T-helper 2 cell treated with Interferon-gamma antibody and Interleukin-4, amounts not matched to agents 5 μg/mL and 100 μg/mL, for 36 hours (primary cell): ENCODE measurements around the gene TMEM178B.

Source experiments
- DNase-seq: peaks from one replicate; pipeline ENCODE4 v3.0.0; 2021; ENCODE audit warnings: low spot score
- H3K27ac Mint-ChIP-seq: one replicate; pipeline ENCODE4 v1.8.0; 2021; ENCODE audit warnings: mild to moderate bottlenecking, mixed read lengths
- H3K27me3 Mint-ChIP-seq: one replicate; pipeline ENCODE4 v1.8.0; 2021; ENCODE audit warnings: low read depth, mixed read lengths
- H3K36me3 Mint-ChIP-seq: one replicate; pipeline ENCODE4 v1.8.0; 2021; ENCODE audit warnings: low read depth, mixed read lengths
- H3K4me1 Mint-ChIP-seq: one replicate; pipeline ENCODE4 v1.8.0; 2021; ENCODE audit warnings: low read depth, mixed read lengths
- H3K4me3 Mint-ChIP-seq: one replicate; pipeline ENCODE4 v1.8.0; 2022; ENCODE audit warnings: mild to moderate bottlenecking, moderate library complexity, mixed read lengths
- H3K9me3 Mint-ChIP-seq: one replicate; pipeline ENCODE4 v1.8.0; 2021; ENCODE audit warnings: mixed read lengths

TMEM178B gene

GRCh38 chr7:141142058-141142457, 68.2 kb downstream of the TMEM178B start:
- Mint-ChIP-seq H3K36me3 (no peaks in the 10 kb centered on the region), H3K9me3 (peaks cover 3% of the 10 kb centered on the region), H3K4me1 (no peaks in the 10 kb centered on the region), H3K27me3 (no peaks in the 10 kb centered on the region), H3K27ac (no peak overlapping the region), H3K4me3 (no peak overlapping the region)
- DNase-seq: no peak

DNA sequence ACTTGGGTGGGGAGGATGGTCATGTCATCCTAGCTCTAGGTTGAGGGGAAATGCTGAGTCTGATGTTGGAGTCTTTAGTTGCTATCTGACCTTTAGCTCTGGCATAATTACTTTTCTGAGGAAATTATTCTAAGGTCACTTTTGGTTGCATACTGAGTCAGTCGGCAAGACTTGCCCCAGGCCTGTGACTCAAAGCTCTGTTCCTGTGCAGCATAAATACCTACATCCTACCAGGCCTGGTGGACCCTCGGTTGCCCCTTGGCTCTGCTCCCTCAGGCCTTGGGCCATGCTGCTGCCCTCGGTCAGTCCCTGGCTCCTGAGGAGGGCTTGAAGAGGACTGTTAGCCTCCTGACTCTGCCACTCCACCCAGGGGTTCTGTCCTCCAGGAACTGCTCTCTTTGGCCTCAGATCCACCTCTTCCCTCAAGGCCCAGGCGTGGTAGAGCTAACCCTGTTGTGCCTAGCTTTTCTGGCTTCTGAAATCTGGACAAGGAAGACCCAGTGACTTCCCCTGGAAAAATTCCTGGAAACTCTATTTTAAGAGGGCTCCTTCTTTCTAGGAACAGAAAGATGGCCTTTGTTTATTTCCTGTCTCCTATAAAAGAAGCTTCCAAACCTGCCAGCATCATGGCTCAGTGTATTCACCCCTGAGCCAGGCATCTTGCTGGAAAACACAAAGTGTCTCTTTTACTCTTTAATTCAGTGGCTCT, 71.2 kb downstream of the TMEM178B start:
- Mint-ChIP-seq H3K27me3 (no peaks in the 10 kb centered on the region), H3K9me3 (peaks cover 3% of the 10 kb centered on the region), H3K4me3 (no peak overlapping the region), H3K36me3 (no peaks in the 10 kb centered on the region), H3K4me1 (no peaks in the 10 kb centered on the region), H3K27ac (no peak overlapping the region)
- DNase-seq: no peak

- DNase-seq: no peak
- no peaks in the 10 kb centered on the region for H3K27me3 Mint-ChIP-seq
- H3K4me3 Mint-ChIP-seq: no peak overlapping the region
- H3K4me1 Mint-ChIP-seq: no peaks in the 10 kb centered on the region
- no peaks in the 10 kb centered on the region for H3K36me3 Mint-ChIP-seq
- H3K9me3 Mint-ChIP-seq: peaks cover 3% of the 10 kb centered on the region
- H3K27ac Mint-ChIP-seq: no peak overlapping the region
Observed at GRCh38 chr7:141145630-141145982, 71.7 kb downstream of the TMEM178B start.

GRCh38 chr7:141147482-141147881, 73.6 kb downstream of the TMEM178B start:
- H3K36me3 Mint-ChIP-seq: no peaks in the 10 kb centered on the region

DNA sequence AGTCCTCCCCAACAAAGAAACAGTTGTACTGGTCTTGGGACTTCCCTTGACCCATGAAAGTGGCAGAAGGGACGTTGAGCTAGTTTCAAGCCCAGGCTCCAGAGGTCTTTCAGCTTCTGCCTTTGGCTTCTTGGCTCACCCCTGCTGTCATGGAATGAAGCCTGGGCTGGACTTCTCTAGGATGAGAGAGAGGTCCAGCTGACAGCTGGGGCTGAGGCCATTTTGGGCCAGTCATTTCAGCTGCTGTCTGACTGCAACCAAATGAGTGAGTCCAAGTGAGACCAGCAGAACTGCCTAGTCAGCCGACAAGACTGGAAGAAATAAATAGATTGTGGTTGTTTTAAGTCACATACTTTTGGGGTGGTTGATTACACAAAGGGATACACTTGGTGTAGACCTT, 76.6 kb downstream of the TMEM178B start:
- no peaks in the 10 kb centered on the region for H3K4me1 Mint-ChIP-seq
- DNase-seq: no peak
- H3K27me3 Mint-ChIP-seq: no peaks in the 10 kb centered on the region
- no peak overlapping the region for H3K27ac Mint-ChIP-seq
- no peaks in the 10 kb centered on the region for H3K9me3 Mint-ChIP-seq
- H3K36me3 Mint-ChIP-seq: no peaks in the 10 kb centered on the region
- H3K4me3 Mint-ChIP-seq: no peak overlapping the region

More at GRCh38 chr7:141147482-141147881, 73.6 kb downstream of the TMEM178B start:
- Mint-ChIP-seq H3K27me3 (no peaks in the 10 kb centered on the region), H3K27ac (no peak overlapping the region), H3K4me1 (no peaks in the 10 kb centered on the region), H3K9me3 (no peaks in the 10 kb centered on the region), H3K4me3 (no peak overlapping the region)
- no peak for DNase-seq

GRCh38 chr7:141151746-141152145, 77.9 kb downstream of the TMEM178B start:
- DNase-seq: no peak
- H3K4me1 Mint-ChIP-seq: no peaks in the 10 kb centered on the region

DNA sequence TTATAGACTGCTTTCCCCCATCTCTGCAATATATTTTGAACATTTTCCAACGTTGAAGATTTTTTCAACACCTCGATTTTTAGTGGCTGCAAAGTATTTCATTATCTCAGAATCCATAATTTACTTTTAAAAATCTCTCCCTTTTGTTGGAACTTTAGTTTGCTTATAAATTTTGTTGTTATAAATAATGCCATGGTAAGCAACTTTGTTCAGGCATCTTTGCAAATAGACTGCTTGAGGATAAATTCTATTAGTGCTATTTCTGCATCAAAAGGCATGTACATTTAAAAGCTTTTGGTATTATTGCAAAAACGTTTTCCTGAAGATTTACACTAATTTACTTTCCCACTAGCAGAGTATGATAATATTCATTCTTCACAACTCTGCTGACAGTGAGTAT, 79.4 kb downstream of the TMEM178B start:
- H3K4me1 Mint-ChIP-seq: no peaks in the 10 kb centered on the region
- H3K27me3 Mint-ChIP-seq: no peaks in the 10 kb centered on the region
- DNase-seq: no peak
- H3K36me3 Mint-ChIP-seq: no peaks in the 10 kb centered on the region
- no peak overlapping the region for H3K27ac Mint-ChIP-seq
- H3K4me3 Mint-ChIP-seq: no peak overlapping the region
- no peaks in the 10 kb centered on the region for H3K9me3 Mint-ChIP-seq

More at GRCh38 chr7:141151746-141152145, 77.9 kb downstream of the TMEM178B start:
- Mint-ChIP-seq H3K4me3 (no peak overlapping the region), H3K9me3 (no peaks in the 10 kb centered on the region), H3K27me3 (no peaks in the 10 kb centered on the region), H3K27ac (no peak overlapping the region), H3K36me3 (no peaks in the 10 kb centered on the region)

- Mint-ChIP-seq H3K4me3 (no peak overlapping the region), H3K27ac (no peak overlapping the region), H3K36me3 (no peaks in the 10 kb centered on the region), H3K9me3 (no peaks in the 10 kb centered on the region), H3K27me3 (no peaks in the 10 kb centered on the region), H3K4me1 (no peaks in the 10 kb centered on the region)
- DNase-seq: no peak
Observed at GRCh38 chr7:141154131-141154732, 80.4 kb downstream of the TMEM178B start.

- no peak for DNase-seq
- H3K27ac Mint-ChIP-seq: no peak overlapping the region
- H3K9me3 Mint-ChIP-seq: no peaks in the 10 kb centered on the region
- H3K4me3 Mint-ChIP-seq: no peak overlapping the region
- no peaks in the 10 kb centered on the region for H3K4me1 Mint-ChIP-seq
- H3K27me3 Mint-ChIP-seq: no peaks in the 10 kb centered on the region
- H3K36me3 Mint-ChIP-seq: no peaks in the 10 kb centered on the region
Observed at GRCh38 chr7:141156407-141156806, 82.5 kb downstream of the TMEM178B start.

DNA sequence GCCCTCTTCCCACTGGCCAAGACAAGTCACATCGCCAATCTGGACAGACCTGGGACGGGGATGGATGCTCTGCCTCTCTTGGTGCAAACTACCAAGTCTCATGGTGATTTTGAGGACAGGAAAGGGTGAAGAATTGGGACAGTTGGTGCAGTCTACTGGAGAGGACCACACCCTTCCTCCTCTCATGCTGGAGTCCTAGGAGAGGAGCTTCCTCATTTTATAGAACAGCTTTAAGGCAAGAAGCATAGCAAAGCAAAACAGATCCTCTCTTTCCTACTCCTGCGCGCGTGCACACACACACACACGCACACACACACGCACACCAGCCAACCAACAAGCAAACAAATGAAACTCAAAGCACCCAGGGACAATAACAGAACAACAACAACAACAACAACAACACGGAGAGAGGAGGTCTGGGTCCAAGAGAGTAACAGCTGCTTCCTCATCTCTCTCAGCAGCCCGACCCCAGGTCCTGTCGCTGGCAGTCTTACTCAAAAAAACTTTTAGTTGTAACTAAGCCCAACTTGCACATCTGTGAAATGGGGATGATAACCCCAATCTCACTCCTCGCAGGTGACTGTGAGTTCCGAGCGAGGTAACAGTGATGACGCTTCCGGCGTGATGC, 83.4 kb downstream of the TMEM178B start:
- Mint-ChIP-seq H3K9me3 (no peaks in the 10 kb centered on the region), H3K27ac (no peak overlapping the region), H3K36me3 (no peaks in the 10 kb centered on the region), H3K27me3 (no peaks in the 10 kb centered on the region), H3K4me1 (no peaks in the 10 kb centered on the region), H3K4me3 (no peak overlapping the region)
- no peak for DNase-seq

- Mint-ChIP-seq H3K4me1 (no peaks in the 10 kb centered on the region), H3K9me3 (no peaks in the 10 kb centered on the region), H3K27me3 (no peaks in the 10 kb centered on the region), H3K27ac (no peak overlapping the region), H3K4me3 (no peak overlapping the region), H3K36me3 (no peaks in the 10 kb centered on the region)
- DNase-seq: no peak
Observed at GRCh38 chr7:141158561-141158960, 84.7 kb downstream of the TMEM178B start.

- H3K4me3 Mint-ChIP-seq: no peak overlapping the region
- H3K9me3 Mint-ChIP-seq: no peaks in the 10 kb centered on the region
- H3K4me1 Mint-ChIP-seq: no peaks in the 10 kb centered on the region
- no peak for DNase-seq
- H3K27ac Mint-ChIP-seq: no peak overlapping the region
- H3K36me3 Mint-ChIP-seq: no peaks in the 10 kb centered on the region
- H3K27me3 Mint-ChIP-seq: no peaks in the 10 kb centered on the region
Observed at GRCh38 chr7:141160246-141160860, 86.5 kb downstream of the TMEM178B start.

DNA sequence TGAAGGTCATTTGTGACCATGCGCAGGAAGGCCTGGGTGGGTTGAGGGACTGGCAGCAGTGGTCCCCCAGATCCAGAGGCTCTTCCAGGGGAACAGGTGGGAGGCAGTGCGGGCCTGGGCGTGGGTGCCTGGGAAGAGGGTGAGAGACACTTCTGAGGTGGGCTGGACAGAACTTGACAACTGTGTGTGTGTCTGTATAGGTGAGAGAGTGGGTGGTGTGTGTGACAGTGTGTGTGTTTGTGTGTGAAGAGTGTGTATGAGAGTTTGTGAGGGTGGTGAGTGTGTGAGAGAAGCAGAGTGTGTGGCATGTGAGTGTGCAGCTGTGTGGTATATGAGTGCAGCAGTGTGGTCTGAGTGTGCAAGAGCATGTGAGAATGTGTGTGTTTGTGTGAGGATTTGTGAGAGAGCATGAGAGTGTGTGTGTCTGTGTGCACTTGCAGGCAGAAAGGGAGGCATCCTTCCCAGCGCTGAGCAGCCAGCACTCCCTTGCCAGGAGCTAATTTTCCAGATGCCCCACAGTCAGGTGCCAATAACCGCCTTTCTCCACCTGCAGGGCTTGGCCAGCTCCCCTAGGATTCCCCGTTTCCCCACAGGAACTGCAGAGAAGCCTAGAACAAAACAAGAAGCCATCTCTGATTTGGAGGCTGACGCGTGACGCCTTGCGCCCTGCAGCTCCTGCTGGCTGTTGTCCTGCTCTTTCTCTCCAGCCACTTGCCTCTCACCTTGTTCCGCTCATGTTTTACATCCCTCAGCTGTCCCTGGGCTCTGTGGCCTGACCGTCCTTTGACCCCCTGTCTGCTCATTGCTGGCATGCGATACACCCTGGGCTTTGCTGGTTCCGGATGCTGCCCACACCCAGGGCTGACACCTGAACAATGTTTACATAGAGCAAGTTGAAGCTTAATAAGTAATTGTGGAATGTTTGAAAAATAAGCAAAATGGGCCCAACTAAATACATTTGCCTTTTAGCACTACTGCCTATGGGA, 88.0 kb downstream of the TMEM178B start:
- no peak overlapping the region for H3K27ac Mint-ChIP-seq
- DNase-seq: no peak
- H3K27me3 Mint-ChIP-seq: no peaks in the 10 kb centered on the region
- H3K9me3 Mint-ChIP-seq: no peaks in the 10 kb centered on the region
- no peaks in the 10 kb centered on the region for H3K4me1 Mint-ChIP-seq
- H3K36me3 Mint-ChIP-seq: no peaks in the 10 kb centered on the region
- no peak overlapping the region for H3K4me3 Mint-ChIP-seq
